IMR-90 (cell line): ENCODE results near the gene INTS14. TPM values are rescaled to one million over a fixed set of nuclear protein-coding genes. Genes with fewer than 3 reads are reported as not detected.

Experiments used
- ATAC-seq: fragments of 200-7000 bp; cut with Tn5 transposase; 2 replicates; pipeline ENCODE4 v1.9.1; 2020; ENCODE audit warnings: low read depth, mild to moderate bottlenecking, moderate library complexity
- BruUV-seq: library from RNA; stranded (reverse); fragments of 400-500 nt; replicated peaks from 2 replicates; lab custom pipeline; 2021; lab: Mats Ljungman, UMichigan
- CTCF ChIA-PET: fragments of 300-600 bp; formaldehyde crosslinking; extraction: SDS; loops from one replicate; lab custom pipeline; 2021; ENCODE audit warnings: antibody characterized with exemption; lab: Yijun Ruan, JAX
- POLR2A ChIA-PET: fragments of 300-600 bp; sonication (Branson Sonifier 250); formaldehyde crosslinking; loops from one replicate; lab custom pipeline; 2022; ENCODE audit warnings: antibody characterized with exemption; ENCODE audit not compliant: unreplicated experiment; lab: Charles Lee
- DNase-seq: peaks from one replicate; pipeline ENCODE4 v3.0.0; 2013
- H2AFZ ChIP-seq: replicated peaks from 2 replicates; pipeline ENCODE3; 2013; ENCODE audit warnings: low read length, mild to moderate bottlenecking; ENCODE audit not compliant: poor library complexity
- H2AK5ac ChIP-seq: 2 replicates; pipeline ENCODE4 v1.6.1; 2013; ENCODE audit warnings: low read depth, low read length, inconsistent platforms
- H2AK9ac ChIP-seq: replicated peaks from 2 replicates; pipeline ENCODE3; 2013; ENCODE audit warnings: mild to moderate bottlenecking, low read depth, low read length, moderate library complexity; ENCODE audit not compliant: poor library complexity
- H2BK120ac ChIP-seq: 2 replicates; pipeline ENCODE4 v1.6.1; 2013; ENCODE audit warnings: low read depth, low read length, inconsistent platforms
- H2BK15ac ChIP-seq: 3 replicates; pipeline ENCODE4 v1.6.1; 2013; ENCODE audit warnings: low read depth, low read length, inconsistent platforms
- H2BK20ac ChIP-seq: 2 replicates; pipeline ENCODE4 v1.6.1; 2013; ENCODE audit warnings: low read depth, mild to moderate bottlenecking, inconsistent platforms, low read length, moderate library complexity
- H2BK5ac ChIP-seq: 2 replicates; pipeline ENCODE4 v1.6.1; 2013; ENCODE audit warnings: mild to moderate bottlenecking, low read depth, low read length, inconsistent platforms; ENCODE audit not compliant: poor library complexity, severe bottlenecking
- H3K14ac ChIP-seq: replicated peaks from 2 replicates; pipeline ENCODE4 v1.6.1; 2013; ENCODE audit warnings: low read depth, low read length, inconsistent platforms
- H3K18ac ChIP-seq: 2 replicates; pipeline ENCODE4 v1.6.1; 2013; ENCODE audit warnings: low read depth, low read length, control low read depth
- H3K23ac ChIP-seq: 2 replicates; pipeline ENCODE4 v1.6.1; 2013; ENCODE audit warnings: low read depth, low read length, inconsistent platforms
- H3K27ac ChIP-seq: 2 replicates; pipeline ENCODE4 v1.5.1; 2013; ENCODE audit warnings: mild to moderate bottlenecking, control low read depth, low read length; ENCODE audit not compliant: insufficient read depth
- H3K27me3 ChIP-seq: 2 replicates; pipeline ENCODE4 v1.6.1; 2013; ENCODE audit warnings: low read length; ENCODE audit not compliant: control insufficient read depth, insufficient read depth
- H3K36me3 ChIP-seq: 2 replicates; pipeline ENCODE4 v1.6.1; 2013; ENCODE audit warnings: low read length, mixed read lengths; ENCODE audit not compliant: control insufficient read depth, insufficient read depth
- H3K4ac ChIP-seq: 2 replicates; pipeline ENCODE4 v1.6.1; 2013; ENCODE audit warnings: low read depth, low read length, inconsistent platforms
- H3K4me1 ChIP-seq: 2 replicates; pipeline ENCODE4 v1.6.1; 2013; ENCODE audit warnings: low read length, mixed read lengths; ENCODE audit not compliant: control insufficient read depth, insufficient read depth
- H3K4me2 ChIP-seq: 2 replicates; pipeline ENCODE4 v1.6.1; 2013; ENCODE audit warnings: low read depth, mild to moderate bottlenecking, control low read depth, low read length, moderate library complexity
- H3K4me3 ChIP-seq: 2 replicates; pipeline ENCODE4 v1.5.1; 2013; ENCODE audit warnings: low read depth, mild to moderate bottlenecking, control low read depth, low read length, moderate library complexity; ENCODE audit not compliant: insufficient read depth
- H3K56ac ChIP-seq: 2 replicates; pipeline ENCODE4 v1.6.1; 2013; ENCODE audit warnings: low read length, inconsistent platforms; ENCODE audit not compliant: insufficient read depth; ENCODE audit errors: extremely low read depth
- H3K79me1 ChIP-seq, 2 experiments: 2 replicates each; pipeline ENCODE4 v1.6.1; 2013; ENCODE audit warnings: low read length in 2 of 2, inconsistent platforms in 1 of 2, low read depth in 1 of 2
- H3K9ac ChIP-seq: 2 replicates; pipeline ENCODE4 v1.6.1; 2013; ENCODE audit warnings: low read depth, low read length, control low read depth
- H3K9me1 ChIP-seq: 2 replicates; pipeline ENCODE4 v1.6.1; 2013; ENCODE audit warnings: low read length, inconsistent platforms; ENCODE audit not compliant: insufficient read depth
- H3K9me3 ChIP-seq: 2 replicates; pipeline ENCODE4 v1.6.1; 2013; ENCODE audit warnings: low read length; ENCODE audit not compliant: control insufficient read depth, insufficient read depth
- H4K20me1 ChIP-seq: 2 replicates; pipeline ENCODE4 v1.6.1; 2013; ENCODE audit warnings: low read length, inconsistent platforms; ENCODE audit not compliant: insufficient read depth
- H4K5ac ChIP-seq: 2 replicates; pipeline ENCODE4 v1.6.1; 2013; ENCODE audit warnings: mild to moderate bottlenecking, low read depth, low read length, control low read depth
- H4K8ac ChIP-seq, 2 experiments: 2 replicates each; pipeline ENCODE4 v1.6.1; 2013; ENCODE audit warnings: low read depth in 2 of 2, low read length in 2 of 2, control low read depth in 1 of 2, inconsistent platforms in 1 of 2
- H4K91ac ChIP-seq: 2 replicates; pipeline ENCODE4 v1.6.1; 2013; ENCODE audit warnings: low read depth, low read length, inconsistent platforms; ENCODE audit not compliant: insufficient read depth
- CHD1 ChIP-seq: IDR thresholded peaks from 2 replicates; pipeline ENCODE4 v1.6.1; 2012; ENCODE audit warnings: low read depth, low read length, improper control_type of control experiment
- CTCF ChIP-seq: conservative IDR thresholded peaks from 2 replicates; pipeline ENCODE4 v1.5.1; 2012; ENCODE audit warnings: mild to moderate bottlenecking, low read depth, low read length, improper control_type of control experiment
- MAFK ChIP-seq: IDR thresholded peaks from 2 replicates; pipeline ENCODE4 v1.6.1; 2012; ENCODE audit warnings: low read depth, low read length, improper control_type of control experiment
- MXI1 ChIP-seq: IDR thresholded peaks from 2 replicates; pipeline ENCODE4 v1.6.1; 2012; ENCODE audit warnings: low read depth, mild to moderate bottlenecking, low read length, moderate library complexity, borderline replicate concordance
- NFE2L2 ChIP-seq: fragments of 150-350 bp; IDR thresholded peaks from 2 replicates; pipeline ENCODE4 v1.6.1; 2016; ENCODE audit warnings: low read depth, mild to moderate bottlenecking, low read length
- RAD21 ChIP-seq: IDR thresholded peaks from 2 replicates; pipeline ENCODE4 v1.6.1; 2012; ENCODE audit warnings: low read length, improper control_type of control experiment
- RCOR1 ChIP-seq: IDR thresholded peaks from 2 replicates; pipeline ENCODE4 v1.6.1; 2012; ENCODE audit warnings: mild to moderate bottlenecking, low read length, improper control_type of control experiment; ENCODE audit not compliant: insufficient replicate concordance
- SMC3 ChIP-seq: fragments of 150-350 bp; IDR thresholded peaks from 2 replicates; pipeline ENCODE4 v1.6.1; 2016; ENCODE audit warnings: low read depth, mild to moderate bottlenecking, antibody characterized with exemption, low read length, moderate library complexity
- WGBS, 2 experiments: methylation state at CpG; one replicate each; pipeline versions ENCODE4 v1.1.5 to v1.1.7; 2013; ENCODE audit warnings: missing lambda C conversion rate in 2 of 2; ENCODE audit not compliant: insufficient read length in 1 of 2; ENCODE audit errors: extremely low coverage in 2 of 2; 5-methylcytosine and 5-hydroxymethylcytosine counted together
- dilution Hi-C: fragments of 300-500 bp; cut with HindIII; formaldehyde crosslinking; loops from one replicate; pipeline ENCODE4 v1.14.3; 2018; ENCODE audit warnings: low sequenced_read_pairs; ENCODE audit not compliant: unreplicated experiment
- in situ Hi-C: fragments of 300-500 bp; cut with MboI; formaldehyde crosslinking; loops from 3 replicates; pipeline ENCODE4 v1.14.3; 2019; ENCODE audit warnings: low sequenced_read_pairs, inconsistent platforms, mixed read lengths
- intact Hi-C: fragments of 100-400 bp; cut with micrococcal nuclease; formaldehyde crosslinking; loops from 2 replicates; pipeline ENCODE4 v1.10.0; 2022
- polyA plus RNA-seq, 3 experiments: library from polyadenylated mRNA; depleted of rRNA; stranded (reverse); fragments of >200 nt; gene quantifications; 2 replicates each; pipeline ENCODE4 v1.2.3, GENCODE V29; 2012; ENCODE audit warnings: low replicate concordance in 1 of 3
- total RNA-seq: library from RNA; depleted of rRNA; stranded (reverse); fragments of >200 nt; gene quantifications from 2 replicates; pipeline ENCODE4 v1.2.3, GENCODE V29; 2012
- TF ChIP-seq, protein P1 (sequence below): fragments of 150-350 bp; IDR thresholded peaks from 2 replicates; pipeline ENCODE4 v1.6.1; 2017; ENCODE audit warnings: mild to moderate bottlenecking, antibody characterized with exemption, low read length, low read depth

INTS14 gene
- total and polyA plus RNA-seq, 2 of the 4 experiments (the other 2 are of a cell fraction), result 22.9 to 39.5 TPM

GRCh38 chr15:65540314-65540713, 70.6 kb downstream of the INTS14 start:
- TF ChIP-seq MXI1, result no peak
- TF ChIP-seq CHD1, result no peak
- TF ChIP-seq MAFK, result no peak
- no peak for TF ChIP-seq CTCF
- no peak for TF ChIP-seq RCOR1
- TF ChIP-seq SMC3, result no peak
- no peak for TF ChIP-seq RAD21
- no peak for TF ChIP-seq NFE2L2
- TF ChIP-seq, protein P1, sequence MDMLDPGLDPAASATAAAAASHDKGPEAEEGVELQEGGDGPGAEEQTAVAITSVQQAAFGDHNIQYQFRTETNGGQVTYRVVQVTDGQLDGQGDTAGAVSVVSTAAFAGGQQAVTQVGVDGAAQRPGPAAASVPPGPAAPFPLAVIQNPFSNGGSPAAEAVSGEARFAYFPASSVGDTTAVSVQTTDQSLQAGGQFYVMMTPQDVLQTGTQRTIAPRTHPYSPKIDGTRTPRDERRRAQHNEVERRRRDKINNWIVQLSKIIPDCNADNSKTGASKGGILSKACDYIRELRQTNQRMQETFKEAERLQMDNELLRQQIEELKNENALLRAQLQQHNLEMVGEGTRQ, result no peak
- Histone ChIP-seq H4K8ac (no peak overlapping the region), H3K4me2 (no peak overlapping the region), H3K9me3 (no peaks in the 10 kb centered on the region), H3K4me3 (no peak overlapping the region), H3K27me3 (no peaks in the 10 kb centered on the region), H2AFZ (no peak overlapping the region), H2BK120ac (no peak overlapping the region), H3K27ac (no peak overlapping the region), H3K9me1 (peaks cover 13% of the 10 kb centered on the region), H4K20me1 (peaks cover 50% of the 10 kb centered on the region), H3K4ac (no peak overlapping the region), H4K5ac (no peak overlapping the region), H2AK5ac (no peak overlapping the region), H3K14ac (no peak overlapping the region), H3K79me1 (peaks cover 31 to 67% of the 10 kb centered on the region in 2 experiments), H3K18ac (no peak overlapping the region), H2BK20ac (no peak overlapping the region), H2BK5ac (no peak overlapping the region), H3K36me3 (no peaks in the 10 kb centered on the region), H2BK15ac (no peak overlapping the region), H2AK9ac (no peak overlapping the region), H3K4me1 (peaks cover under 1% of the 10 kb centered on the region), H3K56ac (no peak overlapping the region), H4K91ac (no peak overlapping the region), H3K23ac (no peak overlapping the region), H3K9ac (no peak overlapping the region)
- intact Hi-C loops, result no loop called here
- ATAC-seq (no peak), DNase-seq (no peak)
- ChIA-PET POLR2A (no interaction called here), CTCF (interaction anchor here (2.1 kb wide), 1 partner anchor 10 kb away, joined by 4 read pairs; no protein-coding TSS in a partner anchor)
- in situ Hi-C loops, result no loop called here
- dilution Hi-C loops, result no loop called here
- no TSS peak for BruUV-seq
- 71% methylated on average over 1 of the region's 1 CpG; no CpG with 5 or more reads in 1 of the 2 experiments for WGBS, 2 experiments
